HG03097 (cell line): ENCODE measurements around the gene MAK.
"Not testable (repeated sequence)": the region's sequence is repeated elsewhere in the genome, so short reads cannot be mapped to it uniquely, and the experiment has no call there.

Experiments used
- ATAC-seq: cut with Tn5 transposase; IDR thresholded peaks from one replicate; pipeline ENCODE4 v1.9.1; 2021; ENCODE audit not compliant: unreplicated experiment, low FRiP score

MAK gene

GRCh38 chr6:10837995-10838793, at the start of gene MAK:
Gene MAK (minus strand): TSS chr6:10838539. CDS start chr6:10830648, 7,891 bp downstream.
- ATAC-seq, result peak; percentile 76

GRCh38 chr6:10886691-10887502, 48.6 kb upstream of the MAK start, which contains the start of gene SYCP2L:
Gene SYCP2L (plus strand): TSS chr6:10887052. CDS start chr6:10887127, 75 bp downstream.
- peak; percentile 65 for ATAC-seq

- ATAC-seq, result not testable (repeated sequence)
Measured at GRCh38 chr6:10886365-10886690, 48.0 kb upstream of the MAK start.

GRCh38 chr6:10884245-10884972, 46.1 kb upstream of the MAK start:
- no peak for ATAC-seq

- ATAC-seq, result no peak
Measured at GRCh38 chr6:10883312-10884244, 45.2 kb upstream of the MAK start.

- no peak for ATAC-seq
Measured at GRCh38 chr6:10882657-10883171, 44.4 kb upstream of the MAK start.

- ATAC-seq, result not testable (repeated sequence)
Measured at GRCh38 chr6:10882253-10882630, 43.9 kb upstream of the MAK start.

- no peak for ATAC-seq
Measured at GRCh38 chr6:10880366-10880765, 42.0 kb upstream of the MAK start.

GRCh38 chr6:10877871-10878270, 39.5 kb upstream of the MAK start:
- no peak for ATAC-seq

GRCh38 chr6:10877012-10877411, 38.7 kb upstream of the MAK start:
- ATAC-seq, result no peak

- ATAC-seq, result no peak
Measured at GRCh38 chr6:10875026-10875425, 36.7 kb upstream of the MAK start.

- no peak for ATAC-seq
Measured at GRCh38 chr6:10874207-10874606, 35.9 kb upstream of the MAK start.

- ATAC-seq, result no peak
Measured at GRCh38 chr6:10873374-10873773, 35.0 kb upstream of the MAK start.

GRCh38 chr6:10867952-10868351, 29.6 kb upstream of the MAK start:
- ATAC-seq, result no peak

GRCh38 chr6:10866709-10867108, 28.4 kb upstream of the MAK start:
- ATAC-seq, result not testable (repeated sequence)

GRCh38 chr6:10863031-10863430, 24.7 kb upstream of the MAK start:
- not testable (repeated sequence) for ATAC-seq

GRCh38 chr6:10862361-10862760, 24.0 kb upstream of the MAK start:
- ATAC-seq, result no peak

- no peak for ATAC-seq
Measured at GRCh38 chr6:10861086-10861485, 22.7 kb upstream of the MAK start.

GRCh38 chr6:10857259-10857658, 18.9 kb upstream of the MAK start:
- no peak for ATAC-seq
